ENCODE measurements around the gene PHAF1.

Gene PHAF1

GRCh38 chr16:67082100-67082499 lies 27.6 kb upstream of the PHAF1 start:
- TF ChIP-seq CTCF (IDR thresholded peaks at IDR 0.05; ENCODE audit: low read length) (no peak), EZH2 (IDR thresholded peaks at IDR 0.05; ENCODE audit: borderline replicate concordance, low read length) (no peak)
- Histone ChIP-seq H3F3A (ENCODE audit: insufficient read depth, low read length) (no peaks in the 10 kb centered on the region; the same call in 1 of the 2 replicates), H3K4me3 (ENCODE audit: low read depth, low read length, poor library complexity, severe bottlenecking) (no peak overlapping the region), H2AFZ (ENCODE audit: low read length) (no peak overlapping the region), H3K4me1 (ENCODE audit: insufficient read depth, low read length, severe bottlenecking) (peaks cover 11% of the 10 kb centered on the region), H3K9me2 (ENCODE audit: low read depth, low read length) (no peaks in the 10 kb centered on the region), H3K36me3 (ENCODE audit: insufficient read depth, low read length) (peaks cover 15% of the 10 kb centered on the region), H3K9me3 (ENCODE audit: low read length) (no peaks in the 10 kb centered on the region), H3K9ac (ENCODE audit: low read length) (no peak overlapping the region), H3K27me3 (ENCODE audit: insufficient read depth, low read length) (no peaks in the 10 kb centered on the region), H3K4me2 (ENCODE audit: low read length) (no peak overlapping the region), H3K27ac (ENCODE audit: low read depth, low read length, poor library complexity, severe bottlenecking) (no peak overlapping the region), H3K79me2 (ENCODE audit: insufficient read depth, low read length) (no peaks in the 10 kb centered on the region), H4K20me1 (ENCODE audit: insufficient read depth, low read length) (no peaks in the 10 kb centered on the region)

- no peak overlapping the region for H3K27ac ChIP-seq (ENCODE audit: low read depth, low read length, poor library complexity, severe bottlenecking)
- peaks cover 12% of the 10 kb centered on the region for H3K36me3 ChIP-seq (ENCODE audit: insufficient read depth, low read length)
- no peaks in the 10 kb centered on the region; the same call in 1 of the 2 replicates for H3F3A ChIP-seq (ENCODE audit: insufficient read depth, low read length)
- no peaks in the 10 kb centered on the region for H3K27me3 ChIP-seq (ENCODE audit: insufficient read depth, low read length)
- H3K4me2 ChIP-seq (ENCODE audit: low read length): no peak overlapping the region
- H3K4me1 ChIP-seq (ENCODE audit: insufficient read depth, low read length, severe bottlenecking): peaks cover 11% of the 10 kb centered on the region
- no peaks in the 10 kb centered on the region for H4K20me1 ChIP-seq (ENCODE audit: insufficient read depth, low read length)
- H3K4me3 ChIP-seq (ENCODE audit: low read depth, low read length, poor library complexity, severe bottlenecking): no peak overlapping the region
- no peak overlapping the region for H2AFZ ChIP-seq (ENCODE audit: low read length)
- no peaks in the 10 kb centered on the region for H3K9me3 ChIP-seq (ENCODE audit: low read length)
- H3K9ac ChIP-seq (ENCODE audit: low read length): no peak overlapping the region
- no peaks in the 10 kb centered on the region for H3K79me2 ChIP-seq (ENCODE audit: insufficient read depth, low read length)
- no peaks in the 10 kb centered on the region for H3K9me2 ChIP-seq (ENCODE audit: low read depth, low read length)
- TF ChIP-seq CTCF (IDR thresholded peaks at IDR 0.05; ENCODE audit: low read length): no peak
These were observed 26.9 kb upstream of the PHAF1 start for GRCh38 chr16:67082891-67083290.

GRCh38 chr16:67084345-67085028 lies 25.3 kb upstream of the PHAF1 start:
- TF ChIP-seq CTCF (IDR thresholded peaks at IDR 0.05; ENCODE audit: low read length): no peak
- no peak for TF ChIP-seq EZH2 (IDR thresholded peaks at IDR 0.05; ENCODE audit: borderline replicate concordance, low read length)
- Histone ChIP-seq H3F3A (ENCODE audit: insufficient read depth, low read length) (no peaks in the 10 kb centered on the region; the same call in 1 of the 2 replicates), H3K9me3 (ENCODE audit: low read length) (no peaks in the 10 kb centered on the region), H2AFZ (ENCODE audit: low read length) (no peak overlapping the region), H3K4me2 (ENCODE audit: low read length) (no peak overlapping the region), H3K27ac (ENCODE audit: low read depth, low read length, poor library complexity, severe bottlenecking) (no peak overlapping the region), H3K4me3 (ENCODE audit: low read depth, low read length, poor library complexity, severe bottlenecking) (no peak overlapping the region), H3K79me2 (ENCODE audit: insufficient read depth, low read length) (no peaks in the 10 kb centered on the region), H3K9ac (ENCODE audit: low read length) (no peak overlapping the region), H3K36me3 (ENCODE audit: insufficient read depth, low read length) (peaks cover 16% of the 10 kb centered on the region), H4K20me1 (ENCODE audit: insufficient read depth, low read length) (no peaks in the 10 kb centered on the region), H3K27me3 (ENCODE audit: insufficient read depth, low read length) (no peaks in the 10 kb centered on the region), H3K9me2 (ENCODE audit: low read depth, low read length) (no peaks in the 10 kb centered on the region), H3K4me1 (ENCODE audit: insufficient read depth, low read length, severe bottlenecking) (peaks cover 11% of the 10 kb centered on the region)
